WI38 (cell line): Measurements from ENCODE around the gene ANO8.

Experiments
- H3K4me3 ChIP-seq: 2 replicates; pipeline ENCODE4 v1.5.1; 2011; ENCODE audit warnings: low read depth, mild to moderate bottlenecking, control low read depth, low read length
- CTCF ChIP-seq: IDR thresholded peaks from 2 replicates; pipeline ENCODE4 v1.5.1; 2012; ENCODE audit warnings: low read depth, mild to moderate bottlenecking, control low read depth, low read length

The ANO8 gene

GRCh38 chr19:17331045-17331558, 3.6 kb downstream of the ANO8 start:
- no peak overlapping the region for H3K4me3 ChIP-seq
- TF ChIP-seq CTCF: no peak

- no peak for TF ChIP-seq CTCF
- no peak overlapping the region for H3K4me3 ChIP-seq
Measured at GRCh38 chr19:17330262-17331044, 4.2 kb downstream of the ANO8 start.

- no peak for TF ChIP-seq CTCF
- no peak overlapping the region for H3K4me3 ChIP-seq
Measured at GRCh38 chr19:17329366-17330261, 5.0 kb downstream of the ANO8 start.

GRCh38 chr19:17328517-17329365, 5.9 kb downstream of the ANO8 start:
- no peak overlapping the region for H3K4me3 ChIP-seq
- no peak for TF ChIP-seq CTCF

GRCh38 chr19:17327654-17328516, 6.8 kb downstream of the ANO8 start:
- TF ChIP-seq CTCF: no peak
- H3K4me3 ChIP-seq: no peak overlapping the region

- TF ChIP-seq CTCF: no peak
- no peak overlapping the region for H3K4me3 ChIP-seq
Measured at GRCh38 chr19:17327068-17327653, 7.5 kb downstream of the ANO8 start.
